GM12878 (cell line): ENCODE data around the gene LIF. TPM values are rescaled to one million over a fixed set of nuclear protein-coding genes. Genes with fewer than 3 reads are reported as not detected.
A peak's percentile ranks its signal among the peaks of the same experiment; 100 is the strongest.

Experiments used
- ATAC-seq: fragments of 200-7000 bp; cut with Tn5 transposase; 3 replicates; pipeline ENCODE4 v1.9.1; 2020; ENCODE audit warnings: mild to moderate bottlenecking, moderate library complexity
- BruUV-seq: library from RNA; stranded (reverse); fragments of 400-500 nt; replicated peaks from 2 replicates; lab custom pipeline; 2021; lab: Mats Ljungman, UMichigan
- CTCF ChIA-PET: fragments of 300-600 bp; sonication (Branson Sonifier 250); formaldehyde crosslinking; extraction: SDS; loops from one replicate; lab custom pipeline; 2021; ENCODE audit warnings: inconsistent platforms; lab: Yijun Ruan, JAX
- POLR2A ChIA-PET: fragments of 350-600 bp; formaldehyde crosslinking; extraction: SDS; loops from one replicate; lab custom pipeline; 2021; ENCODE audit warnings: inconsistent platforms; lab: Charles Lee
- RAD21 ChIA-PET: fragments of 300-600 bp; sonication (Branson Sonifier 250); formaldehyde crosslinking; loops from one replicate; lab custom pipeline; 2023; ENCODE audit warnings: antibody characterized with exemption; ENCODE audit not compliant: unreplicated experiment; lab: Charles Lee
- SMC1A ChIA-PET: fragments of 300-600 bp; sonication (Branson Sonifier 250); formaldehyde crosslinking; loops from one replicate; lab custom pipeline; 2023; ENCODE audit not compliant: unreplicated experiment, uncharacterized antibody; lab: Charles Lee
- DNase-seq: peaks from one replicate; pipeline ENCODE4 v3.0.0-alpha.2; 2011; ENCODE audit warnings: low read depth, low spot score
- FAIRE-seq: peaks from 3 replicates; lab custom pipeline; 2011; peaks lifted over from hg19 to GRCh38; lab: Jason Lieb, UNC
- H2AFZ ChIP-seq: 2 replicates; pipeline ENCODE4 v1.6.0; 2011; ENCODE audit warnings: low read depth, low read length, control low read depth; ENCODE audit not compliant: control insufficient read depth
- H3K27ac ChIP-seq: 2 replicates; pipeline ENCODE4 v1.5.1; 2011; ENCODE audit warnings: control low read depth; ENCODE audit not compliant: control insufficient read depth, insufficient read depth
- H3K27me3 ChIP-seq, 2 experiments: replicated peaks in 1 of 2; 2 replicates each; pipeline versions ENCODE4 v1.6.0 to v1.6.1; 2011; ENCODE audit warnings: low read length in 1 of 2; ENCODE audit not compliant: control insufficient read depth in 2 of 2, insufficient read depth in 2 of 2
- H3K36me3 ChIP-seq, 2 experiments: 2 replicates each; pipeline ENCODE4 v1.5.1; 2011; ENCODE audit warnings: low read length in 1 of 2; ENCODE audit not compliant: control insufficient read depth in 2 of 2, insufficient read depth in 2 of 2
- H3K4me1 ChIP-seq: 2 replicates; pipeline ENCODE4 v1.6.1; 2011; ENCODE audit warnings: mild to moderate bottlenecking, low read length, moderate library complexity, mixed read lengths; ENCODE audit not compliant: control insufficient read depth, insufficient read depth
- H3K4me2 ChIP-seq: 2 replicates; pipeline ENCODE4 v1.6.0; 2011; ENCODE audit warnings: control low read depth; ENCODE audit not compliant: control insufficient read depth, insufficient read depth
- H3K4me3 ChIP-seq: fragments of 200-600 bp; sonication (generic); 2 replicates; pipeline ENCODE4 v1.5.1; 2016
- H3K79me2 ChIP-seq: 2 replicates; pipeline ENCODE4 v1.6.0; 2011; ENCODE audit warnings: low read length; ENCODE audit not compliant: control insufficient read depth, insufficient read depth
- H3K9ac ChIP-seq: 2 replicates; pipeline ENCODE4 v1.8.0; 2011; ENCODE audit warnings: low read length, control low read depth, mixed read lengths; ENCODE audit not compliant: control insufficient read depth, insufficient read depth
- H3K9me3 ChIP-seq: replicated peaks from 3 replicates; pipeline ENCODE4 v1.5.1; 2011; ENCODE audit warnings: mild to moderate bottlenecking, low read length; ENCODE audit not compliant: control insufficient read depth, insufficient read depth
- H4K20me1 ChIP-seq: 2 replicates; pipeline ENCODE4 v1.6.0; 2011; ENCODE audit not compliant: control insufficient read depth, insufficient read depth
- ATF2 ChIP-seq: IDR thresholded peaks from 2 replicates; pipeline ENCODE4 v1.6.1; 2012; ENCODE audit warnings: low read length, inconsistent platforms
- CBX5 ChIP-seq: sonication (generic); IDR thresholded peaks from 2 replicates; pipeline ENCODE4 v1.6.1; 2016; ENCODE audit warnings: low read depth, moderate library complexity, mild to moderate bottlenecking, inconsistent platforms
- CHD2 ChIP-seq: IDR thresholded peaks from 2 replicates; pipeline ENCODE4 v1.6.1; 2011; ENCODE audit warnings: low read depth, low read length, improper control_type of control experiment, borderline replicate concordance
- HDGF ChIP-seq: fragments of 450-650 bp; IDR thresholded peaks from 2 replicates; pipeline ENCODE4 v1.6.1; 2016; ENCODE audit warnings: antibody characterized with exemption
- PAX8 ChIP-seq: fragments of 450-650 bp; IDR thresholded peaks from 2 replicates; pipeline ENCODE4 v1.6.1; 2017; ENCODE audit warnings: mild to moderate bottlenecking, moderate library complexity
- PRDM15 ChIP-seq: fragments of 450-650 bp; formaldehyde crosslinking; IDR thresholded peaks from 2 replicates; pipeline ENCODE4 v1.4.0; 2020; ENCODE audit warnings: mild to moderate bottlenecking, moderate library complexity
- RCOR1 ChIP-seq: conservative IDR thresholded peaks from 2 replicates; pipeline ENCODE4 v1.6.1; 2012; ENCODE audit warnings: low read depth, low read length, improper control_type of control experiment
- RELA ChIP-seq: fragments of 450-650 bp; IDR thresholded peaks from 2 replicates; pipeline ENCODE4 v1.8.0; 2014; ENCODE audit warnings: borderline replicate concordance; ENCODE audit not compliant: partially characterized antibody
- STAT3 ChIP-seq: IDR thresholded peaks from 2 replicates; pipeline ENCODE4 v1.6.1; 2011; ENCODE audit warnings: low read depth, low read length, improper control_type of control experiment
- USF2 ChIP-seq: IDR thresholded peaks from 2 replicates; pipeline ENCODE4 v1.6.1; 2011; ENCODE audit warnings: low read depth, low read length, improper control_type of control experiment, borderline replicate concordance
- YBX1 ChIP-seq: fragments of 450-650 bp; IDR thresholded peaks from 2 replicates; pipeline ENCODE4 v1.6.1; 2016; ENCODE audit warnings: antibody characterized with exemption
- ZNF274 ChIP-seq: IDR thresholded peaks from one replicate; pipeline ENCODE4 v1.8.0; 2011; ENCODE audit not compliant: insufficient read length, insufficient read depth
- ZNF592 ChIP-seq: fragments of 450-650 bp; IDR thresholded peaks from 2 replicates; pipeline ENCODE4 v1.6.1; 2017; ENCODE audit warnings: mild to moderate bottlenecking, moderate library complexity
- WGBS: methylation state at CpG from one replicate; pipeline ENCODE4 v1.1.6; 2016; ENCODE audit warnings: low lambda C conversion rate; ENCODE audit not compliant: insufficient replicate concordance, insufficient coverage; ENCODE audit errors: missing lambda C conversion rate; 5-methylcytosine and 5-hydroxymethylcytosine counted together
- in situ Hi-C: fragments of 300-500 bp; cut with MboI; formaldehyde crosslinking; loops from 9 replicates; pipeline ENCODE4 v1.14.3; 2018; ENCODE audit warnings: mixed read lengths
- intact Hi-C: fragments of 100-400 bp; cut with micrococcal nuclease; formaldehyde crosslinking; loops from one replicate; pipeline ENCODE4 v1.14.2; 2022; ENCODE audit not compliant: unreplicated experiment
- polyA plus RNA-seq, 11 experiments: library from polyadenylated mRNA; depleted of rRNA in 4 of 11; unstranded in 6 of 11; stranded (reverse) in 5 of 11; fragments of >200 nt; fragmentation: Nextera tagmentation in 4 of 11; fragmentation: Illumina TruSeq in 1 of 11; extraction: Ambion mirVana in 4 of 11; extraction: Trizol in 1 of 11; gene quantifications; 1 replicate in 1 of 11; 2 replicates in 10 of 11; pipeline versions ENCODE4 v1.2.1 to v1.2.3, GENCODE V29; 2011 to 2016; ENCODE audit warnings: inconsistent platforms in 2 of 11, missing spikeins in 2 of 11, low read depth in 1 of 11
- total RNA-seq, 4 experiments: library from RNA; depleted of rRNA in 3 of 4; stranded (reverse); fragments of >200 nt in 3 of 4; fragmentation: Illumina TruSeq in 1 of 4; extraction: Trizol in 1 of 4; gene quantifications; 2 replicates each; pipeline versions ENCODE4 v1.2.1 to v1.2.3, GENCODE V29; 2013 to 2021

The LIF gene
- total and polyA plus RNA-seq, 10 of the 15 experiments (the other 5 are each of a cell fraction or from before 2014, with no cell fraction given) = 0.05 to 3.4 (median 0.97) TPM

GRCh38 chr22:30196141-30196879 lies 50.2 kb downstream of the LIF start:
- Histone ChIP-seq H3K27ac (peak overlapping the region; percentile 63), H4K20me1 (no peaks in the 10 kb centered on the region), H3K4me3 (no peak overlapping the region), H3K9ac (no peak overlapping the region), H2AFZ (peak overlapping the region; percentile 73), H3K36me3 (no peaks in the 10 kb centered on the region), H3K27me3 (no peaks in the 10 kb centered on the region), H3K79me2 (no peaks in the 10 kb centered on the region), H3K4me1 (peaks cover 18% of the 10 kb centered on the region), H3K9me3 (no peaks in the 10 kb centered on the region), H3K4me2 (peak overlapping the region; percentile 44)
- DNase-seq = peak; percentile 43
- ChIA-PET SMC1A (interaction anchor here (0.9 to 2.0 kb wide), 3 partner anchors 11 to 92 kb away, joined by 3 to 5 read pairs (median 4); no protein-coding TSS in a partner anchor), POLR2A (interaction anchor here (1.2 to 1.8 kb wide), 3 partner anchors 28 to 153 kb away, joined by 4 to 9 read pairs (median 6); no protein-coding TSS in a partner anchor), RAD21 (interaction anchor here (0.6 to 0.8 kb wide), 2 partner anchors 8 to 28 kb away, joined by 3 to 4 read pairs; no protein-coding TSS in a partner anchor), CTCF (no interaction called here)
- ATAC-seq = peak; percentile 82
- in situ Hi-C loops (no loop called here), intact Hi-C loops (no loop called here)
- WGBS = 35% methylated on average over 10 of the region's 11 CpGs
- BruUV-seq = TSS peak; percentile 80
- no peak for FAIRE-seq
- TF ChIP-seq STAT3 (0 out of 2 replicates have a peak, but pooled peaks have one; percentile 17), ATF2 (peak; percentile 77), PRDM15 (CRISPR knock-in tag) (no peak), ZNF274 (no peak), YBX1 (no peak), CHD2 (peak; percentile 72; the same call in 1 of the 2 replicates), RELA (no peak), USF2 (no peak), CBX5 (no peak), PAX8 (no peak), RCOR1 (no peak), HDGF (no peak), ZNF592 (no peak)
